GM21528 (cell line): ENCODE measurements around the gene SMIM14.
"Not testable (repeated sequence)": the region's sequence is repeated elsewhere in the genome, so short reads cannot be mapped to it uniquely, and the experiment has no call there.

Experiments used
- ATAC-seq: cut with Tn5 transposase; IDR thresholded peaks from one replicate; pipeline ENCODE4 v1.9.1; 2021; ENCODE audit warnings: mild to moderate bottlenecking, moderate library complexity; ENCODE audit not compliant: unreplicated experiment, low FRiP score

The SMIM14 gene

DNA sequence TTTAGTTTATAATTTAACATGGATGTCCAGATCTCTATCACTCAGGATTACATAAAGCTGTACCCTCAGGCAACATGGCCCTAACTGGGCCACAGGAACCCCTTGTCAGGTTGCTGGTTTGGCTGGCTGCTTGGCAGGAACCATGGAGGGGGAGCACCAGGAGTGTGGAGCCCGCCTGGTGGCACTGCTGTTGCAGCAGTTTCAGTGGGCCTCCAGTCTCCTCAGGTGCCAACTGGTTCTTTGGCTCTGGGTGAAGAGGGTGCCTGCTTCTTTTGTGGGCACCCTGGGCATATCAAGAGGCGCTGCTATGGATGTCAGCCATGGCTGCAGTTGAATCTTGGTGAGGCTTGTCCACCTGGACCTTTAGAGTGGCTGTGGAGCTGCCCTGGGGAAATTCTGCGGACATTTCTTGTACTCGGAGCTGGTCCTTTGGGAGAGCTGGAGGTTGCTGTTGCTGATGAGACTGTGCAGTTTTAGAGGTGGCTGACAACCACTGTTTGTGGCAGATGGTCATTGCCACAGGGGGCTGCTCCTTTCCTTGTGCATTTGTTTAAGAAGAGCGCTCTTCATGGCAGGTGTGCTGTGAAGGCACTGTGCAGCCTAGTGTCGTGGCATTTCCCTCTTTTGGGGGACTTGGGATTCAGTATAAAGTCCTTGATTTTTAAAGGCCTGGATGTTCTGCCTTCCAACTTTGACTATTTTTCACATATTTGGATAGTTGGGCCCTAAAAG is 10.3 kb upstream of the SMIM14 start:
- no peak for ATAC-seq

DNA sequence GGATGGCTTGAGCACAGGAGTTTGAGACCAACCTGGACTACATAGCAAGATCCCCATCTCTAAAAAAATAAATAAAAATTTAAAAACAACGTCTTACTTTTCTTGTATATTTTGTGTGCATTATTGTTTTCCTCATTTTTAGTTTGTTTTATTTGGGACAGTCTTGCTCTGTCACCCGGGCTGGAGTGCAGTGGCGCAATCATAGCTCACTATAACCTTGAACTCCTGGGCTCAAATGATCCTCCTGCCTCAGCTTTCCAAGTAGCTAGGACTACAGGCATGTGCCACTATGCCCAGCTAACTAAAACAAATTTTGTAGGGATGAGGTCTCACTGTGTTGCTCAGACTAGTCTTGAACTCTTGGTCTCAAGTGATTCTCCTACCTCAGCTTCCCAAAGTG is 9.5 kb upstream of the SMIM14 start:
- no peak for ATAC-seq

DNA sequence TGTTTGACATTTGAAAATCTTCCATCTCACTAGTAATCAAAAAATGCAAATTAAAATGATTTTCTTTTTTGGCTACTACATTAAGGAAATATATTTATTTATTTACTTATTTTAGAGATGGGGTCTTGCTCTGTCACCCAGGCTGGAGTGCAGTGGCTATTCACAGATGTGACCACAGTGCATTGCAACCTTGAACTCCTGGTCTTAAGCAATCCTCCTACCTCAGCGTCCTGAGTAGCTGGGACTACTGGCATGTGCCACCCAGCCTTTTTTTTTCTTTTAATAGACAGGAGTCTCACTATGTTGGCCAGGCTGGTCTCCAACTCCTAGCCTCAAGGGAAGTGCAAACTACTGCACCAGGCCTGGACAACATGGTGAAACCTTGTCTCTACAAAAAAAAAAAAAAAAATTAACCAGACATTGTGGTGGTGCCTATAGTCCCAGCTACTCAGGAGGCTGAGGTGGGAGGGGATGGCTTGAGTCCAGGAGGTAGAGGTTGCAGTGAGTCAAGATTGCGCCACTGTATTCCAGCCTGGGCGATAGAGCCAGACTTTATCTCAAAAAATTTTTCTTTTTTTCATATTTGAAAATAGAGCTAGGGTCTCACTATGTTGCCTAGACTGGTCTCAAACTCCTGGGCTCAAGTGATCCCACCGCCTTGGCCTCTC is 4.4 kb upstream of the SMIM14 start:
- ATAC-seq, result no peak

DNA sequence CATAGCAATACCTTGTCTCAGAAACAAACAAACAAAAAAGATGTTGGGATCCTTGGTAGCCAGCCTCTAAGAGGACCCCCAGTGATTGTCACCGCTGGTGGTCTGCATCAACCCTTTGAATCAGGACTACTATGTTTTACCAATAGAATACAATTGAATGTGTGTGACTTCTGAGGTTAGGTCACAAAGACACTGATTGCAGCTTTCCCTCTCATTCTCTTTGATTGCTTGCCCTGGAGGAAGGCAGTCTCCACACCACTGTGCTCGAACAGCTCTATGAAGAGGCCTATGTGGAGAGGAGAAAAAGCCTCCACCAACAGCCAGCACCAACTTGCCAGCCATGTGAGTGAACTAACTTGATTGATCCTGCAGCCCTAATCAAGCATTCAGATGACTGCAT is 2.8 kb upstream of the SMIM14 start:
- no peak for ATAC-seq

DNA sequence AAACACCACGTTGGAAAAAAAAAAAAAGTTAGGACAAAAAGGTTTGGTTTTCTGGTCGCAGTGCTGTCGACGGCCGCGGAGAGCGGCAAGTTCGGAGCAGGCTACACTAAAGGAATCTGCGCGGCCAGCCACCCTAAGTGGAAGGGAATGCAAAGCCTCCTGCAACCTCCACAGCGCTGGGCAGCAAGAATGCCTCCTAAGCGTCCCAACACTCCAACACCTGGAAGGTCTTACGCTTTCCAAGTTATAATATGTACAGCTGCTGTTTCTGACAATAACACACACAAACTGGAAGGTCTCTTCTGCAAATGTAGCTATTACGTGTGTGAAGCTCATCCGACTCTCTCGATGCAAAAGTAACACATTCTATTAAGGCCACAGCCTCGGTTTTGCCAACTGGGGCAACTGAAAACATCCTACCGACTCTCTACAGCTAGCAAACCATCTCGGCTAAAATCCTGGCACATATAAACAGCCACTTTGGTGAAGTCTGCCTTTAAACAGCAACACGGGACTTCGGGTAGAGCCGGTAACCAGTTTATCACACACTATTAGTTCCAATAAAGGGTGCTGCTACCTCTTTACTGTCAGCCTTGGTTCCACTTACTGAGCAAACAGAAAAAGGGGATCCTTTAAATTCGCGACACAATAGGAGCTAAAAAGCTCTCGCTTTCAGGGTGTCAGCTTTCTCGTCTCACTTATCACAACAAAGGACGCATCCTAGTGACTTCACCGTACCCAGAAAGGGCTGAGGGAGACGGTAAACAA is 895 bp downstream of the SMIM14 start:
- peak; percentile 18 for ATAC-seq

DNA sequence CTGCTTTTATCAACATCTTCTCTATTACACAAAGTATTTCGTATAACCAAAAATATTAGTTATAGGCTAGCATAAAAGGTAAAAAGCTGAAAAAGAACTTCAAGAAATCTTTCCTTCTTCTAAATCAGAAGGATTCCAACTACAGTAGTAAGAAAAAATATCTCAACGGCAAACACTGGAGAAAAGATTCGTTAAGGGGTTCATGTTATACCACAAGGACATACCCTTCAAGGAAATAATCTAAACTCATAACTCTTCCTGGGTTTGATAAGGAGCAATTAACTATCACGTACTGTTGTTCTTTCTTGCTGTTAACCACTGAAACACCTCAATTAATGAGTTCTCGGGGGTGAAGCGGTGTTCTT is 1.5 kb downstream of the SMIM14 start:
- no peak for ATAC-seq

DNA sequence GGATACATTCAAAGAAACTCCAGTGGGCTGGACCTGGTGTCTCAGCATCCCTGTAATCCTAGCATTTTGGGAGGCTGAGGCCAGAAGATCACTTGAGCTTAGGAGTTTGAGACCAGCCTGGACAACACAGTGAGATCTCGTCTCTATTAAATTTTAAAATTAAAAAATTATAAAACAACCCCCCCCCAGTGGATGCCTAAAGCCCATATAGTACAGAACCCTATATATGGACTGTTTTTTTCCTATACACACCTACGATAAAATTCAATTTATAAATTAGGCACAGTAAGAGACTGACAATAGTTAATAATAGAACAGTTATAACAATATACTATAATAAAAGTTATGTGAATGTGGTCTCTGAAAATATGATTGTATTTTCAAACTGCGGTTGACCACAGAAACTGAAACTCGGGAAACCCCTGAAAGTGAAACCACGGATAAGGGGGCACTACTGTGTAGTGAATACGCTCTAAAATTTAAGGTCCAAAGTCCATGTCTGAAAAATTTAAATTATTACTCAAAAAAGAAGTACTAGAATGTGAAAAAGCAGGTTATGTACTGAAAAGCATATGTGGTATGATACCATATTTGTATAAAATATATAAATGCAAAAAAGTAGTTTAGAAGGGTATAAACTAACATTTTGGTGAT is 2.0 kb downstream of the SMIM14 start:
- no peak for ATAC-seq

DNA sequence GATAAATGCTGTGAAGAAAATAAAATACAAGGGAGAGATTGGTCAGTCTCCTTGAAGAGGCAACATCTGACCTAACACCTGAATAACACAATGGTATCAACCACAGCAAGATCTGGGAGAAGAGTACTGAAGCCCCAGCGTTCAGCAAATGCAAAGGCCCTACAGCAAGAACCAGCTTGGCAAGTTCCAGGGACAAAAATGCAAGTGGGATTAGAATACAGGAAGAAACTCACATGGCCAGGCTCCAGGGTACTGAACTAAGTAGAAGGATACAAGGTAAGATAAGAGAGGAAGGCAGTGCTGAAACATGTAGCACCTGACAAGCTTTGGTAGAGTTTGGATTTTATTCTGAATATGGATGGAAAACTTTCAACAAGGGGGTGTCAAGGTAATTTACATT is 3.6 kb downstream of the SMIM14 start:
- ATAC-seq, result no peak

DNA sequence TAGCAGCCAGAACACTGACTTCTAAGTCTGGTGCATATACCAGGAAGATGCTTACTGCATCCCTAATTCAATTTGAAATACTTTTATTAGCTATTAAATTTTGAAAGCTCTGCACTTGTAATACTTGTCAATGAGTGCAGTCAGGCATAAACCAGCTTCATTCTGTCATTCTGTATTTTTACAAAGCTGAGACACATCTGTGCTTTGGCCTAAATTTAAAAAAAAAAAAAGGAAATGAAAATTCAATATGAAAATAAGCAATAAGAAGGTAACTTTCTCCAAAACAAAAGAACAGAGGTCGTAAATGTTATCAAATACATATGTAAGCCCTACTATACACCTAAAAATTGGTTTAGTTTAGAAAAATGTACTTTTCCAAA is 7.0 kb downstream of the SMIM14 start:
- peak; percentile 60 for ATAC-seq

DNA sequence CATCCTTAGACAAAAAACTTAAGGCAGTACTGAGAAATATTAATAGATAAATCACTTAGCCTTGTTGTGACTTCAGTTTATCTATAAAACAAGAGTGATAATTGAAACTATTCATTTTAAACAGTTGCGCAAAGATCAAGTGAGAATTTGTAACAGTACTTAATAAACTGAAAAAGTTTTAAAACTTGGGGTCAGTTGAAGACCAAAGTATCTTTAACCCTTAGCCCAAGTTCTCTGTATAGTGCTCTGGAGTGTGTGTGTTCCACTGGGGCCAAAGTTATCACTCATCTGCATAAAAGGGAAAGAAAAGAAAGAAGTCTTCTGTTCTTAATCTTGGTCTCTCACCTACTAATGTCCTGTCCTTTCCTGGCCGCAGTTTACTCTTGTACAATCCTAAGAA is 11.3 kb downstream of the SMIM14 start:
- no peak for ATAC-seq

DNA sequence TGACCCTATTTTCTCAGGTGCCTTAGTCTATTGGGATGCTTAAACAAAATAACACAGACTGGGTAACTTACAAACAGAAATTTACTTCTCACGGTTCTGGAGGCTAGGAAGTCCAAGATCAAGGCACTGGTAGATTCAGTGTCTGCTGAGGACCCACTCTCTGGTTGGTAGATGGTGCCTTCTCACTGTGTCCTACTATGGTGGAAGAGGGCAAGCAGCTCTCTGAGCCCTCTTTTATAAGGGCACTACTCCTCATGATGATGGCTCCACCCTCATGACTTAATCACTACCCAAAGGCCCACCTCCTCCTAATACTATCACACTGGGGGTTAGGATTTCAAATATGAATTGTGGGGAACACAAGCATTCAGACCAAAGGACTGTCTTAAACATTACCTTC is 11.8 kb downstream of the SMIM14 start:
- ATAC-seq, result no peak

DNA sequence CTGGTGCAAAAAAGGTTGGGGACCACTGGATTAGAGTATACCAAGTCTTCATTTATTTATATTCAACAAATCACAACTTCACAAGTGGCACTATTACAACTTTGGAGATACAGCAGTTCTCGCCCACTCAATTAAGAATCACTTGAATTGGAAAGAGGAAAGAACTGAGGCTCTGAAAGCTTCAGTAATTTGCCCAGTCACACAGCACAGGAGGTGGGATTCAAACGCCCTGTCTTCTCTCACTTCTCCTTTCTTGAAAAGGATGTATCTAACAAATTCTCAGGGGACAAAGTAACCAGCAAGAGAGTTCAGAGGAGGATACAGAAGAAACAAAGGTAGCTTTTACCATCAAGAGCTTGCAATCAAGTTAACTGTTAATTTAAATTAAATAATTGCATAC is 12.4 kb downstream of the SMIM14 start:
- peak; percentile 50 for ATAC-seq

DNA sequence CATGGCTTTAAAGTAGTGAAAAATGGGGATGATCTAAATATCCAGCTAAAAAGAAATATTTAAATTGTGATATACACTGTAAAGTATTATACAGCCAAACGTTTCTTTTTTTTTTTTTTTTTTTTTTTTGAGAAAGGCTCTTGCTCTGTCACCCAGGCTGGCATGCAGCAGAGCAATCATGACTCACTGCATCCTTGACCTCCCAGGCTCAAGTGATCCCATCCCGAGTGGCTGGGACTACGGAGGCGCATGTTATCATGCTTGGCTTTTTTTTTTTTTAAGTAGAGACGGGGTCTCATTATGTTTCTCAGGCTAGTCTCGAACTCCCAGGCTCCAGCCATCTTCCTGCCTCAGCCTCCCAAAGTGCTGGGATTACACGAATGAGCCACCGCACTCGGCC is 17.1 kb downstream of the SMIM14 start:
- no peak for ATAC-seq

DNA sequence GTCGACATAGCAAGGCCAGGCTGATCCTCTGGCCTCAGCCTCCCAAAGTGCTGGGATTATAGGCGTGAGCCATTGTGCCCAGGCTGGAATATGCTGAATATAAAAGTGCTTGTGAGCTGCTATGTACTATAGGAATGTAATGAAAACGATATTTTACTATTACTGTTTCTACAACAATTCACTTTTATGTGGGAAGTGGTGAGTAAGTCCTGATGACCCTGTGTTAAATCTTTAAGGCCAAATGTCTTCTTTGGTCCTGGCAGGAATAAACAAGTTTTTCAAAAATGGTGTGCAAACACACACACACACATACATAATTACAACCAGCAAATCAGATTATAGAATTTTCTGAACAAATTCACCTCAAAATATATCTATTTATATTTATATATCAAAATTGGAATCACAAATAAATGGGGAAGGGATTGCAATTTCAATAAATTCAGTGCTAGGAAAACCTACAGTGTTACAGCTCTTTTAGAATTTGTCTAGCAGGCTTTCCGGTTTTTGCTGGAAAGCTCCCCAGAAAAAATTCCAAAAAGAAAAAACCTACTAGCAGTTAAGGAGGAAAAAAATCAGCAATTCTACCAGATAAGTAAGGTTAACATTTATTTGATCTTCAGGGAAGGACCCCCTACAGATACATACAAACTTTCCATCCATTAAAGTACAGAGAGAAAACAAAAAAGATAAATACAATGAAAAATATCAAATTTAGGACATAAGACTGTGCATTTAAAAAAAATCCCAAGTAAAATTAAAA is 17.9 kb downstream of the SMIM14 start:
- no peak for ATAC-seq

DNA sequence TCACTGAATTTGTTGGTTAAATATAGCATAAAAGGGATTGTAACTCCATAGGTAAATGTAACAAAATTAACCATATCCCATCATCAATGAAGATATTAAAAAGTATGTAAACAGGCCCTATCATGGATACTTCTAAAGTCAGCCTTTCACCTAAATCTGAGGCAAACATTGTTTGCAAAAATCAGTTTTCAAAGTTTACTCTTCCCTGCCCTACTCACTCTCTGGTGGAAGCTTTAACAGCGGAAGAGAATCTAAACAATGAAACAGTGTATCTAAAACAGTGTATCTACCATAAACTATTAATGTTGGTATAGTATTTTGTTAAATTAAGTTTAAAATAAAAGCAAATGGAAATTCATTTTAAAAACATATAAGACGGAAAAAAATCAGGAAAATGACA is 21.1 kb downstream of the SMIM14 start:
- ATAC-seq, result no peak

DNA sequence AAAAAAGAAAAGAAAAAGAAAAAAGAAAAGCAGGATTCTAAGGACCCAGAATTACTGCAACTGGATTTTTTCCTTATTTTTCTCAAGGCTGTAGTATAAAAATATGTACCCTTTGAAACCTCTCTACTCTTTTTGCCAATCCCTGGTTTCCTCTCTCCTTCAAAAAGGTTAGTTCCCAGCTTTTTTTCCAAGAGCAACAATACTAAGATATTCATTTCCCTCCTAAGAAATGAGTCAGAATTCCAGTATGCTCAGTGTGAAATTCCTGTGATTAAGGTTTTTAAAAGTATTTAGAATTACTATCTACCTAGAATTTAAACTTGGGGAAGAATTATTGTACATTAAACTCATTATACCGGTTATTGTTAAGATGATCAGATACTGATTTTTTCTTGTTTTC is 22.0 kb downstream of the SMIM14 start:
- no peak for ATAC-seq

DNA sequence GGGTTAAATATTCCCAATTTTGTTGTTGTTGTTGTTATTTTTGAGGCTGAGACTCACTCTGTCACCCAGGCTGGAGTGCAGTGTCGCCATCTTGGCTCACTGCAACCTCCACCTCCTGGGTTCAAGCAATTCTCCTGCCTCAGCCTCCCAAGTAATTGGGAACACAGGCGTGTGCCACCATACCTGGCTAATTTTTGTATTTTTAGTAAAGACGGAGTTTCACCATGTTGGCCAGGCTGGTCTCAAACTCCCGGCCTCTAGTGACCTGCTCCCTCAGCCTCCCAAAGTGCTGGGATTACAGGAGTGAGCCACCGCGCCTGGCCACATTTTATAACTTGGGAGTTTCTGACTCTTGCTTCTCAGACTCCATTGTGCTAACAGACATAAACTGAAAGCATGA is 22.6 kb downstream of the SMIM14 start:
- not testable (repeated sequence) for ATAC-seq

DNA sequence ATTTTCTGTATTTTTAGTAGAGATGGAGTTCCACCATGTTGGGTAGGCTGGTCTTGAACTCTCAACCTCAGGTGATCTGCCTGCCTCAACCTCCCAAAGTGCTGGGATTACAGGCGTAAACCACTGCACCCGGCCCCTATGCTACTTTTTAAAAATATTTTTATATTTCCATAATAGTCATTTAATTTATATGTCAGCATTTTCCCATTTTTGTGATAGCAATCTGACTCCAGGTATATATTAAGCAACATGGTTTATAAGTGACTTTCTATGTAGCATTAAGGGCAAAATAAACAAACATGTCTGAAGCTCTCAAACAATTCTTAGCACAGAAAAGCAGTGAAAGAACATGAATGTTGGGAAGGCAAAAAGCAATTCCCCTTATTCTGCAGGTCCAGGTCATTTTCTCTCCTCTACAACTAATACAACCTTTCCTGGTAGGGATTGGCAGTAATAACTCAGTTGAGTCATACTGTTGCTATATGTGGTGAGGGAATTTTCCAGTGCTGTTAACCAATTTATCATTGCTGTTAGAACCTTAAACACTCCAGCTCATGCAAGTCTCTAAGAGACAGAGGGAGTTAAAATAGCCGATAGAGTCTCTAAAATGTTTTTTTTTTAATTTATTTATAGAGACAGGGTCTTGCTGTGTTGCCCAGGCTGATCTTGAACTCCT is 24.0 kb downstream of the SMIM14 start:
- ATAC-seq, result no peak

DNA sequence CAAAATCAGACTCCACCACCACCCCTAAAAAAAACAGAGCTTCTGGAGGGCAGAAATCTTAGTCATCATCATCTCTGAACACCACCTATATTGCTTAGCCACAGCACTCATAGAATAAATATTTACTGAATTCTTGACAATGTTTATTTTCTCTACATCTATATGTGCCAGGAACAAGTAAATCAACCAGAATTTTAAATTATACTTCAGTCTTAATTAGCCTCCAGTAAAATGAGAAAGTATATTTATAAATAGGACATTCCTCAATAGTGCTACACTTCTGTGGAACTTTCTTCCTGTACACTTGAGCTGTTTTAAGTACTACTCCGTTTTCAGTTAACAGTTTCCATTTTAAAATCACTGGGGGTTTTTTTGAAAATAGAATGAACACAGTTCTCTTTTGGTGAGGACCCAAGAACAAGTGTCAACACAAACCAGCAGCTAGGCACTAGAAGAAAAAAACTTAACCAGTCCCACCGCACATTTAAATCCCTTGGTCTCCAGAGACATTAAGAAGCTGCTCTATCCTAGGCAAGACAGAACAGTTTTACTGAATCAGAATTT is 25.5 kb downstream of the SMIM14 start:
- ATAC-seq, result no peak

DNA sequence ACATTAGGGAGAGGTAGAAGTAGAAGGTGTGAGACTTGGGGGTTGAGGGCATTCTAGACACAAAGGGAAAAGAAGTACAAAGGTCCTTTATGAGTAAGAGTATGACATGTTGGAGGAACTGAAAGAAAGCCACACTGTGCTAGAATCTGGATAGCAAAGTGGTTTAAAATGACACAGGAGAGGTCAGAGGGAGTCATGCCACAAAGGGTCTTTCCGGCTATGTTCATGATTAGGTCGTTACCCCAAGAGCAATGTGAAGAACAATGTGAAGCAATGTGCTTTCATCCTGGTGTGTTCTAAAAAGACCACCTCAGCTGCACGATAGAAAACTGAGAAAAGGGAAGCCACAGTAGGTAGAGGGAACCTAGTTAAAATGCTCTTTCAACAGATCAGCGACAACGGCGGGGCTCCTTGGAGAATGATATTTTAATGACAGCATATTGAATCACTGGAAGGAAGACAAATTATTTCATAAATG is 29.2 kb downstream of the SMIM14 start:
- ATAC-seq, result peak; percentile 90
